HL-60/S4 (cell line): ENCODE measurements around the gene TLN1.

Source experiments
- in situ Hi-C: fragments of 300-500 bp; cut with MboI; formaldehyde crosslinking; loops from 2 replicates; pipeline ENCODE4 v1.14.3; 2022; ENCODE audit warnings: low sequenced_read_pairs

The TLN1 gene

GRCh38 chr9:35687972-35688557 is 43.9 kb downstream of the TLN1 start:
- in situ Hi-C loops = no loop called here

- in situ Hi-C loops = no loop called here
Observed at GRCh38 chr9:35687306-35687705, 44.7 kb downstream of the TLN1 start.

GRCh38 chr9:35686222-35687203 is 45.5 kb downstream of the TLN1 start:
- in situ Hi-C loops = no loop called here

GRCh38 chr9:35685506-35685905 is 46.5 kb downstream of the TLN1 start:
- in situ Hi-C loops = no loop called here

GRCh38 chr9:35684921-35685320 is 47.1 kb downstream of the TLN1 start:
- in situ Hi-C loops = no loop called here

GRCh38 chr9:35683323-35683722 is 48.7 kb downstream of the TLN1 start:
- in situ Hi-C loops = no loop called here

- in situ Hi-C loops = no loop called here
Observed at GRCh38 chr9:35682520-35683315, 49.3 kb downstream of the TLN1 start.

GRCh38 chr9:35682051-35682450 is 49.9 kb downstream of the TLN1 start:
- in situ Hi-C loops = no loop called here

- in situ Hi-C loops = no loop called here
Observed at GRCh38 chr9:35681341-35682002, 50.5 kb downstream of the TLN1 start.

- in situ Hi-C loops = no loop called here
Observed at GRCh38 chr9:35680331-35681105, 51.5 kb downstream of the TLN1 start.

GRCh38 chr9:35679766-35680330 is 52.1 kb downstream of the TLN1 start:
- in situ Hi-C loops = no loop called here

GRCh38 chr9:35679091-35679490 is 52.9 kb downstream of the TLN1 start:
- in situ Hi-C loops = no loop called here

- in situ Hi-C loops = no loop called here
Observed at GRCh38 chr9:35675732-35676392, 56.1 kb downstream of the TLN1 start.

GRCh38 chr9:35675204-35675603 is 56.8 kb downstream of the TLN1 start:
- in situ Hi-C loops = no loop called here

- in situ Hi-C loops = no loop called here
Observed at GRCh38 chr9:35674025-35674361, 58.0 kb downstream of the TLN1 start.

- in situ Hi-C loops = no loop called here
Observed at GRCh38 chr9:35673132-35674024, 58.6 kb downstream of the TLN1 start, which contains the start of gene CA9. Gene CA9, plus strand, starts transcription at chr9:35673928. Its CDS starts 32 bp downstream, at chr9:35673960.

GRCh38 chr9:35669331-35670145 is 62.5 kb downstream of the TLN1 start:
- in situ Hi-C loops = no loop called here
